ENCODE measurements around the gene FOXC1. TPM values are rescaled to one million over a fixed set of nuclear protein-coding genes. Genes with fewer than 3 reads are reported as not detected.

The FOXC1 gene
- total and polyA plus RNA-seq, 2 of the 13 experiments (the other 11 are each of a cell fraction or from before 2014, with no cell fraction given): 0.44 to 0.55 TPM

DNA sequence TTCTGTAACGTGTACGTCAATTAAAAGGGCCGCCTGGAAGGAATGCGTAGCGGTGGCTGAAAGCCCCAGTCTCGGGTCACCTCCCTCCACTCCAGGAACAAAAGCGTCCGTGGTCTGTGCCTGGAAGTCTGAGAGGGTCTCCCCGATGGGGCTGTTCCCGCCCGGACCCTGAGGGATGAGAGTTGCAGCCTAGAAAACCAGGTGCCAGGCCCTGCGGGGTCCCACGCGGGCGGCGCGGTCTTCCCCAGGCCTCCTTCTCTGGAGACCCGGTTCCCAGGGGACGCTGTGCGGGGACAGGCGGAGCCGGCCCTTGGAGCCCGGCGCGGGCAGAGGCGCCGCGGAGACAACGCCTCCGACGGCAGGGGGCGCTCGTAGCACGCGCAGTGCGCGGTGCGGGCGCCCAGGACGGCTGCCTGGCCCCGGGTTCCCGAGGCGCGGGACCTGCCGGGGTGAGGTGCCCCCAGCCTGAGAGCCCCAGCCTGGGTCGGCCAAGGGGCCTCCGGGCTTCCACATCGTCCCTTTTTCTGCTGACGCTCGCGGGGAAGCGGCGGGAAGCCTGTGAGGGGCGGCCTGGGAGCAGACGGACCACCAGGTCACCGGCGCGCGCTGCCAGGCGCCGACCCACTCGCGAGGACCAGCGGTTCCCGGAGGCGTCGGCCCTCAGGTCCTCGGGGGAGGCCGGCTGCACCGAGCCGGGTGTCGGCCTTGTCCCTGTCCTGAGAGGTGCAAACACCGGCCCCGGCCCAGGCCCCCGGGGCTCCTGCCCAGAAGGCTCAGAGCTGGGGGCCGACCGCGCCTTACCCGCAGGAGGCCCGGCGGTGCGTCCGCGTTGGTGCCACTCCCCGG lies 5.3 kb upstream of the FOXC1 start (continued):
- TF ChIP-seq ZNF567 (CRISPR knock-in tag; IDR thresholded peaks at IDR 0.05; ENCODE audit: borderline replicate concordance) (0 out of 2 replicates have a peak, but pooled peaks have one; percentile 50), ZNF207 (IDR thresholded peaks at IDR 0.05; ENCODE audit: borderline replicate concordance) (no peak), GZF1 (CRISPR knock-in tag; IDR thresholded peaks at IDR 0.05) (no peak), NR2C2 (CRISPR knock-in tag; IDR thresholded peaks at IDR 0.05; ENCODE audit: borderline replicate concordance) (0 out of 2 replicates have a peak, but pooled peaks have one; percentile 24), SNAI1 (CRISPR knock-in tag; IDR thresholded peaks at IDR 0.05; ENCODE audit: borderline replicate concordance) (0 out of 2 replicates have a peak, but pooled peaks have one; percentile 9), PAWR (CRISPR knock-in tag; IDR thresholded peaks at IDR 0.05; ENCODE audit: borderline replicate concordance) (0 out of 2 replicates have a peak, but pooled peaks have one; percentile 43), RFXAP (CRISPR knock-in tag; IDR thresholded peaks at IDR 0.05; ENCODE audit: borderline replicate concordance) (no peak), SP2 (CRISPR knock-in tag; IDR thresholded peaks at IDR 0.05) (0 out of 2 replicates have a peak, but pooled peaks have one; percentile 18), ZSCAN30 (CRISPR knock-in tag; IDR thresholded peaks at IDR 0.05) (no peak), TBX2 (CRISPR knock-in tag; IDR thresholded peaks at IDR 0.05; ENCODE audit: borderline replicate concordance) (peak; percentile 46; the same call in 1 of the 2 replicates), FOSL2 (CRISPR knock-in tag; IDR thresholded peaks at IDR 0.05) (no peak), POLR2AphosphoS2 (IDR thresholded peaks at IDR 0.05; ENCODE audit: low read depth, low read length) (no peak), PHF21A (CRISPR knock-in tag; IDR thresholded peaks at IDR 0.05) (peak; percentile 8; the same call in 1 of the 2 replicates)
- TF ChIP-seq, protein P1, sequence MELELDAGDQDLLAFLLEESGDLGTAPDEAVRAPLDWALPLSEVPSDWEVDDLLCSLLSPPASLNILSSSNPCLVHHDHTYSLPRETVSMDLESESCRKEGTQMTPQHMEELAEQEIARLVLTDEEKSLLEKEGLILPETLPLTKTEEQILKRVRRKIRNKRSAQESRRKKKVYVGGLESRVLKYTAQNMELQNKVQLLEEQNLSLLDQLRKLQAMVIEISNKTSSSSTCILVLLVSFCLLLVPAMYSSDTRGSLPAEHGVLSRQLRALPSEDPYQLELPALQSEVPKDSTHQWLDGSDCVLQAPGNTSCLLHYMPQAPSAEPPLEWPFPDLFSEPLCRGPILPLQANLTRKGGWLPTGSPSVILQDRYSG (CRISPR knock-in tag; IDR thresholded peaks at IDR 0.05): 0 out of 2 replicates have a peak, but pooled peaks have one; percentile 32
- TF ChIP-seq, protein P2, sequence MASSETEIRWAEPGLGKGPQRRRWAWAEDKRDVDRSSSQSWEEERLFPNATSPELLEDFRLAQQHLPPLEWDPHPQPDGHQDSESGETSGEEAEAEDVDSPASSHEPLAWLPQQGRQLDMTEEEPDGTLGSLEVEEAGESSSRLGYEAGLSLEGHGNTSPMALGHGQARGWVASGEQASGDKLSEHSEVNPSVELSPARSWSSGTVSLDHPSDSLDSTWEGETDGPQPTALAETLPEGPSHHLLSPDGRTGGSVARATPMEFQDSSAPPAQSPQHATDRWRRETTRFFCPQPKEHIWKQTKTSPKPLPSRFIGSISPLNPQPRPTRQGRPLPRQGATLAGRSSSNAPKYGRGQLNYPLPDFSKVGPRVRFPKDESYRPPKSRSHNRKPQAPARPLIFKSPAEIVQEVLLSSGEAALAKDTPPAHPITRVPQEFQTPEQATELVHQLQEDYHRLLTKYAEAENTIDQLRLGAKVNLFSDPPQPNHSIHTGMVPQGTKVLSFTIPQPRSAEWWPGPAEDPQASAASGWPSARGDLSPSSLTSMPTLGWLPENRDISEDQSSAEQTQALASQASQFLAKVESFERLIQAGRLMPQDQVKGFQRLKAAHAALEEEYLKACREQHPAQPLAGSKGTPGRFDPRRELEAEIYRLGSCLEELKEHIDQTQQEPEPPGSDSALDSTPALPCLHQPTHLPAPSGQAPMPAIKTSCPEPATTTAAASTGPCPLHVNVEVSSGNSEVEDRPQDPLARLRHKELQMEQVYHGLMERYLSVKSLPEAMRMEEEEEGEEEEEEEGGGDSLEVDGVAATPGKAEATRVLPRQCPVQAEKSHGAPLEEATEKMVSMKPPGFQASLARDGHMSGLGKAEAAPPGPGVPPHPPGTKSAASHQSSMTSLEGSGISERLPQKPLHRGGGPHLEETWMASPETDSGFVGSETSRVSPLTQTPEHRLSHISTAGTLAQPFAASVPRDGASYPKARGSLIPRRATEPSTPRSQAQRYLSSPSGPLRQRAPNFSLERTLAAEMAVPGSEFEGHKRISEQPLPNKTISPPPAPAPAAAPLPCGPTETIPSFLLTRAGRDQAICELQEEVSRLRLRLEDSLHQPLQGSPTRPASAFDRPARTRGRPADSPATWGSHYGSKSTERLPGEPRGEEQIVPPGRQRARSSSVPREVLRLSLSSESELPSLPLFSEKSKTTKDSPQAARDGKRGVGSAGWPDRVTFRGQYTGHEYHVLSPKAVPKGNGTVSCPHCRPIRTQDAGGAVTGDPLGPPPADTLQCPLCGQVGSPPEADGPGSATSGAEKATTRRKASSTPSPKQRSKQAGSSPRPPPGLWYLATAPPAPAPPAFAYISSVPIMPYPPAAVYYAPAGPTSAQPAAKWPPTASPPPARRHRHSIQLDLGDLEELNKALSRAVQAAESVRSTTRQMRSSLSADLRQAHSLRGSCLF (CRISPR knock-in tag; IDR thresholded peaks at IDR 0.05; ENCODE audit: borderline replicate concordance): no peak
- TF ChIP-seq, protein P3, sequence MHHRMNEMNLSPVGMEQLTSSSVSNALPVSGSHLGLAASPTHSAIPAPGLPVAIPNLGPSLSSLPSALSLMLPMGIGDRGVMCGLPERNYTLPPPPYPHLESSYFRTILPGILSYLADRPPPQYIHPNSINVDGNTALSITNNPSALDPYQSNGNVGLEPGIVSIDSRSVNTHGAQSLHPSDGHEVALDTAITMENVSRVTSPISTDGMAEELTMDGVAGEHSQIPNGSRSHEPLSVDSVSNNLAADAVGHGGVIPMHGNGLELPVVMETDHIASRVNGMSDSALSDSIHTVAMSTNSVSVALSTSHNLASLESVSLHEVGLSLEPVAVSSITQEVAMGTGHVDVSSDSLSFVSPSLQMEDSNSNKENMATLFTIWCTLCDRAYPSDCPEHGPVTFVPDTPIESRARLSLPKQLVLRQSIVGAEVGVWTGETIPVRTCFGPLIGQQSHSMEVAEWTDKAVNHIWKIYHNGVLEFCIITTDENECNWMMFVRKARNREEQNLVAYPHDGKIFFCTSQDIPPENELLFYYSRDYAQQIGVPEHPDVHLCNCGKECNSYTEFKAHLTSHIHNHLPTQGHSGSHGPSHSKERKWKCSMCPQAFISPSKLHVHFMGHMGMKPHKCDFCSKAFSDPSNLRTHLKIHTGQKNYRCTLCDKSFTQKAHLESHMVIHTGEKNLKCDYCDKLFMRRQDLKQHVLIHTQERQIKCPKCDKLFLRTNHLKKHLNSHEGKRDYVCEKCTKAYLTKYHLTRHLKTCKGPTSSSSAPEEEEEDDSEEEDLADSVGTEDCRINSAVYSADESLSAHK (CRISPR knock-in tag; IDR thresholded peaks at IDR 0.05; ENCODE audit: borderline replicate concordance): no peak
- TF ChIP-seq, protein P4, sequence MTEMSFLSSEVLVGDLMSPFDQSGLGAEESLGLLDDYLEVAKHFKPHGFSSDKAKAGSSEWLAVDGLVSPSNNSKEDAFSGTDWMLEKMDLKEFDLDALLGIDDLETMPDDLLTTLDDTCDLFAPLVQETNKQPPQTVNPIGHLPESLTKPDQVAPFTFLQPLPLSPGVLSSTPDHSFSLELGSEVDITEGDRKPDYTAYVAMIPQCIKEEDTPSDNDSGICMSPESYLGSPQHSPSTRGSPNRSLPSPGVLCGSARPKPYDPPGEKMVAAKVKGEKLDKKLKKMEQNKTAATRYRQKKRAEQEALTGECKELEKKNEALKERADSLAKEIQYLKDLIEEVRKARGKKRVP (CRISPR knock-in tag; IDR thresholded peaks at IDR 0.05): 0 out of 4 replicates have a peak, but pooled peaks of 1 of the 2 experiments have one; percentile 27

Measured in HepG2 (cell line).